ENCODE results near the gene DUOXA1. TPM values are rescaled to one million over a fixed set of nuclear protein-coding genes. Genes with fewer than 3 reads are reported as not detected.

DUOXA1 gene
- total RNA-seq, 1 experiment from 2014 or later, result 0.09 TPM

DNA sequence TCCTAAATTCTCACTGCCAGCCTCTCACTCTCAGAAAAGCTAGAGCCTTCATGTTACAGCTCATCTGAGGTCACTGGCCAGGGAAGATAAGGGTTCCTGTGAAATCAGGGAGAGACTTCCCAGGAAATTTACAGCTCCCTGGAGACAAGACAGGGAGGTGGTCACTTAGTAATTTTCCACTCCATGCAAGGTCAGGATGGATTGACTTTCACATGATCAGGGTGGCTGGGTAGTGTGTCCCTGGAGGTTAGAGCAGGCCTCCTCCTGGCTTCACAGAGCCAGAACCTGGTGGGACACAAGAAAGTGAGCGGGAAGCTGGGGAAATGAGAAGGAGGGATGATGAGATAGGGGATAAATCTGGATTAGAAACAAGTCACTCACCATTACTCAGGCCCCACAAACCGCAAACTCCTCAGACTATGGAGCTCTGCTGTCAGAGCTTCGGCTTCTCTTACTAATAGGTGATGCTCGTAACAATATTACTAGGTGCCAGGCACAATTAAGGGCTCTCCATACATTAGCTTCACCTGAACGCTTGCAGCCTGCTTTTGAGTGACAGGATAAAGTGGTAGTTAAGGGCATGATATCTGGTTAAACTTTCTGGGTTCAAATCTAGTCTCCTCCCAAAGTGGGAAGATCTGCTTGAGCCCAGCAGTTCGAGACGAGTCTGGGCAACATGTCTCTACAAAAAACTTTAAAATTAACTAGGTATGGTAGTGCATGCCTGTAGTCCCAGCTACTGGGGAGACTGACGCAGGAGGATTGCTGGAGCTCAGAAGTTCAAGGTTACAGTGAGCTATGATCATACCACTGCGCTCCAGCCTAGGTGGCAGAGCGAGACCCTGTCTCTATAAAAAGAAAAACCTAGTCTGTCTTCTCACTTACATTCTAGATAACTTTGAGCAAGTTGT lies 40.6 kb downstream of the DUOXA1 start (continued):
- TF ChIP-seq, protein P1, sequence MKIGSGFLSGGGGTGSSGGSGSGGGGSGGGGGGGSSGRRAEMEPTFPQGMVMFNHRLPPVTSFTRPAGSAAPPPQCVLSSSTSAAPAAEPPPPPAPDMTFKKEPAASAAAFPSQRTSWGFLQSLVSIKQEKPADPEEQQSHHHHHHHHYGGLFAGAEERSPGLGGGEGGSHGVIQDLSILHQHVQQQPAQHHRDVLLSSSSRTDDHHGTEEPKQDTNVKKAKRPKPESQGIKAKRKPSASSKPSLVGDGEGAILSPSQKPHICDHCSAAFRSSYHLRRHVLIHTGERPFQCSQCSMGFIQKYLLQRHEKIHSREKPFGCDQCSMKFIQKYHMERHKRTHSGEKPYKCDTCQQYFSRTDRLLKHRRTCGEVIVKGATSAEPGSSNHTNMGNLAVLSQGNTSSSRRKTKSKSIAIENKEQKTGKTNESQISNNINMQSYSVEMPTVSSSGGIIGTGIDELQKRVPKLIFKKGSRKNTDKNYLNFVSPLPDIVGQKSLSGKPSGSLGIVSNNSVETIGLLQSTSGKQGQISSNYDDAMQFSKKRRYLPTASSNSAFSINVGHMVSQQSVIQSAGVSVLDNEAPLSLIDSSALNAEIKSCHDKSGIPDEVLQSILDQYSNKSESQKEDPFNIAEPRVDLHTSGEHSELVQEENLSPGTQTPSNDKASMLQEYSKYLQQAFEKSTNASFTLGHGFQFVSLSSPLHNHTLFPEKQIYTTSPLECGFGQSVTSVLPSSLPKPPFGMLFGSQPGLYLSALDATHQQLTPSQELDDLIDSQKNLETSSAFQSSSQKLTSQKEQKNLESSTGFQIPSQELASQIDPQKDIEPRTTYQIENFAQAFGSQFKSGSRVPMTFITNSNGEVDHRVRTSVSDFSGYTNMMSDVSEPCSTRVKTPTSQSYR (CRISPR knock-in tag; IDR thresholded peaks at IDR 0.05), result no peak
- TF ChIP-seq SOX15 (CRISPR knock-in tag; IDR thresholded peaks at IDR 0.05) (no peak), ZNF416 (CRISPR knock-in tag; IDR thresholded peaks at IDR 0.05) (no peak)
- TF ChIP-seq, protein P2, sequence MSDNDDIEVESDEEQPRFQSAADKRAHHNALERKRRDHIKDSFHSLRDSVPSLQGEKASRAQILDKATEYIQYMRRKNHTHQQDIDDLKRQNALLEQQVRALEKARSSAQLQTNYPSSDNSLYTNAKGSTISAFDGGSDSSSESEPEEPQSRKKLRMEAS (CRISPR knock-in tag; IDR thresholded peaks at IDR 0.05), result no peak
- TF ChIP-seq, protein P3, sequence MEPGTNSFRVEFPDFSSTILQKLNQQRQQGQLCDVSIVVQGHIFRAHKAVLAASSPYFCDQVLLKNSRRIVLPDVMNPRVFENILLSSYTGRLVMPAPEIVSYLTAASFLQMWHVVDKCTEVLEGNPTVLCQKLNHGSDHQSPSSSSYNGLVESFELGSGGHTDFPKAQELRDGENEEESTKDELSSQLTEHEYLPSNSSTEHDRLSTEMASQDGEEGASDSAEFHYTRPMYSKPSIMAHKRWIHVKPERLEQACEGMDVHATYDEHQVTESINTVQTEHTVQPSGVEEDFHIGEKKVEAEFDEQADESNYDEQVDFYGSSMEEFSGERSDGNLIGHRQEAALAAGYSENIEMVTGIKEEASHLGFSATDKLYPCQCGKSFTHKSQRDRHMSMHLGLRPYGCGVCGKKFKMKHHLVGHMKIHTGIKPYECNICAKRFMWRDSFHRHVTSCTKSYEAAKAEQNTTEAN (CRISPR knock-in tag; IDR thresholded peaks at IDR 0.05), result no peak
- TF ChIP-seq, protein P4, sequence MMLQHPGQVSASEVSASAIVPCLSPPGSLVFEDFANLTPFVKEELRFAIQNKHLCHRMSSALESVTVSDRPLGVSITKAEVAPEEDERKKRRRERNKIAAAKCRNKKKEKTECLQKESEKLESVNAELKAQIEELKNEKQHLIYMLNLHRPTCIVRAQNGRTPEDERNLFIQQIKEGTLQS (CRISPR knock-in tag; conservative IDR thresholded peaks at IDR 0.05), result no peak
- TF ChIP-seq, protein P5, sequence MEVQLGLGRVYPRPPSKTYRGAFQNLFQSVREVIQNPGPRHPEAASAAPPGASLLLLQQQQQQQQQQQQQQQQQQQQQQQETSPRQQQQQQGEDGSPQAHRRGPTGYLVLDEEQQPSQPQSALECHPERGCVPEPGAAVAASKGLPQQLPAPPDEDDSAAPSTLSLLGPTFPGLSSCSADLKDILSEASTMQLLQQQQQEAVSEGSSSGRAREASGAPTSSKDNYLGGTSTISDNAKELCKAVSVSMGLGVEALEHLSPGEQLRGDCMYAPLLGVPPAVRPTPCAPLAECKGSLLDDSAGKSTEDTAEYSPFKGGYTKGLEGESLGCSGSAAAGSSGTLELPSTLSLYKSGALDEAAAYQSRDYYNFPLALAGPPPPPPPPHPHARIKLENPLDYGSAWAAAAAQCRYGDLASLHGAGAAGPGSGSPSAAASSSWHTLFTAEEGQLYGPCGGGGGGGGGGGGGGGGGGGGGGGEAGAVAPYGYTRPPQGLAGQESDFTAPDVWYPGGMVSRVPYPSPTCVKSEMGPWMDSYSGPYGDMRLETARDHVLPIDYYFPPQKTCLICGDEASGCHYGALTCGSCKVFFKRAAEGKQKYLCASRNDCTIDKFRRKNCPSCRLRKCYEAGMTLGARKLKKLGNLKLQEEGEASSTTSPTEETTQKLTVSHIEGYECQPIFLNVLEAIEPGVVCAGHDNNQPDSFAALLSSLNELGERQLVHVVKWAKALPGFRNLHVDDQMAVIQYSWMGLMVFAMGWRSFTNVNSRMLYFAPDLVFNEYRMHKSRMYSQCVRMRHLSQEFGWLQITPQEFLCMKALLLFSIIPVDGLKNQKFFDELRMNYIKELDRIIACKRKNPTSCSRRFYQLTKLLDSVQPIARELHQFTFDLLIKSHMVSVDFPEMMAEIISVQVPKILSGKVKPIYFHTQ (CRISPR knock-in tag; IDR thresholded peaks at IDR 0.05), result no peak

DNA sequence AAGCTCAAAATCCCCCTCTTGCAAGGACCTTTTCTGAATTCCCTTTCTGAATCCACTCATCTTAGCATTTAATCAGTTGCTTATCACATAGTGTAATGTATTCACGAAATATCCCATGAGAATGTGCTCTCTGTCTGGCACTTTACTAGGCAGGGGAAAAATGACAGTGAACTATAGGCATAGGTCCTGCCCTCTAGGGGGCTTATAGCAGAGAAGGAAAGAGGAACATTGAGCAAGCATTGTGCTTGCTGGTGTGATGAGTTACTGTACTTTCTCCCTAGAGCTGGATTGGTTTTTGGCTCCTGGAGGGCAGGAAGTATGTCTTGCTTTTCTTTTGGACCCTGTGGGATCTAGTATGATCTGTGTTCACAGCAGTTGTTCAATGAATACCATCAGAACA lies 42.2 kb downstream of the DUOXA1 start:
- DNase-seq (ENCODE audit: low spot score), result no peak
- CTCF ChIA-PET, result interaction anchor here (0.6 to 2.0 kb wide), 2 partner anchors 31 to 39 kb away, joined by 4 to 13 read pairs; no protein-coding TSS in a partner anchor
- no peaks in the 10 kb centered on the region for H3K36me3 Mint-ChIP-seq
- POLR2A ChIA-PET, result interaction anchor here (0.5 kb wide), 1 partner anchor 418 kb away, joined by 3 read pairs; no protein-coding TSS in a partner anchor
- no peak overlapping the region for H3K4me3 Mint-ChIP-seq
- ATAC-seq, result peak; percentile 60
- TF ChIP-seq, protein P6, sequence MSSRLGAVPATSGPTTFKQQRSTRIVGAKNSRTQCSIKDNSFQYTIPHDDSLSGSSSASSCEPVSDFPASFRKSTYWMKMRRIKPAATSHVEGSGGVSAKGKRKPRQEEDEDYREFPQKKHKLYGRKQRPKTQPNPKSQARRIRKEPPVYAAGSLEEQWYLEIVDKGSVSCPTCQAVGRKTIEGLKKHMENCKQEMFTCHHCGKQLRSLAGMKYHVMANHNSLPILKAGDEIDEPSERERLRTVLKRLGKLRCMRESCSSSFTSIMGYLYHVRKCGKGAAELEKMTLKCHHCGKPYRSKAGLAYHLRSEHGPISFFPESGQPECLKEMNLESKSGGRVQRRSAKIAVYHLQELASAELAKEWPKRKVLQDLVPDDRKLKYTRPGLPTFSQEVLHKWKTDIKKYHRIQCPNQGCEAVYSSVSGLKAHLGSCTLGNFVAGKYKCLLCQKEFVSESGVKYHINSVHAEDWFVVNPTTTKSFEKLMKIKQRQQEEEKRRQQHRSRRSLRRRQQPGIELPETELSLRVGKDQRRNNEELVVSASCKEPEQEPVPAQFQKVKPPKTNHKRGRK (CRISPR knock-in tag; IDR thresholded peaks at IDR 0.05; ENCODE audit: borderline replicate concordance), result no peak
- H3K27me3 Mint-ChIP-seq (ENCODE audit: low read depth), result peaks cover 8% of the 10 kb centered on the region
- H3K4me1 Mint-ChIP-seq, result no peaks in the 10 kb centered on the region
- no peak overlapping the region for H3K27ac Mint-ChIP-seq
- no peaks in the 10 kb centered on the region for H3K9me3 Mint-ChIP-seq

DNA sequence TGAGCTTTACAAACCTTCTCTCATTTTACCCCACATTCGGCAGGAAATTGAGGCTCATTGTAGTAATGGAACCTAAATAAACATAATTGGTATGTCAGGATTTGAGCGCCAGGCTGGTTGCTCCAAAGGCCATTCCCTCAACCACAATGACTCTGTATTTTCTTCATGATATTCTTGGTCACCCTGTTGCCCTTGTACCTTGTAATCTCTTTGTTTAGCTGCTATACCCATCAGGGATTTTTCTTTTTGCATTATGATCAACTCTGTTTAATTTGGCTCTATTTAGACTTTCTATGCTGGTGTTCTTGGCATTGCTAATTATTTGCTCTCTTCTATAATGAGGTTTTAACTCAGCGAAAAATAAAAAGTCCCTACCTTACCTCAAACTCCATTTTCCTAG lies 45.5 kb downstream of the DUOXA1 start:
- Mint-ChIP-seq H3K27ac (no peak overlapping the region), H3K36me3 (no peaks in the 10 kb centered on the region), H3K4me3 (no peak overlapping the region), H3K4me1 (peaks cover 5% of the 10 kb centered on the region), H3K27me3 (ENCODE audit: low read depth) (no peaks in the 10 kb centered on the region; the same call in 1 of the 2 replicates), H3K9me3 (no peaks in the 10 kb centered on the region)
- DNase-seq (ENCODE audit: low spot score) (no peak), ATAC-seq (no peak)
- ChIA-PET CTCF (interaction anchor here (1.8 kb wide), 1 partner anchor 34 kb away, joined by 8 read pairs; no protein-coding TSS in a partner anchor), POLR2A (no interaction called here)
- TF ChIP-seq, protein P7, sequence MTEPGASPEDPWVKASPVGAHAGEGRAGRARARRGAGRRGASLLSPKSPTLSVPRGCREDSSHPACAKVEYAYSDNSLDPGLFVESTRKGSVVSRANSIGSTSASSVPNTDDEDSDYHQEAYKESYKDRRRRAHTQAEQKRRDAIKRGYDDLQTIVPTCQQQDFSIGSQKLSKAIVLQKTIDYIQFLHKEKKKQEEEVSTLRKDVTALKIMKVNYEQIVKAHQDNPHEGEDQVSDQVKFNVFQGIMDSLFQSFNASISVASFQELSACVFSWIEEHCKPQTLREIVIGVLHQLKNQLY (CRISPR knock-in tag; IDR thresholded peaks at IDR 0.05), result no peak
- TF ChIP-seq GTF2I (CRISPR knock-in tag; conservative IDR thresholded peaks at IDR 0.05) (no peak), RELA (CRISPR knock-in tag; IDR thresholded peaks at IDR 0.05; ENCODE audit: borderline replicate concordance) (no peak), JUN (CRISPR knock-in tag; IDR thresholded peaks at IDR 0.05) (no peak), CBFB (CRISPR knock-in tag; IDR thresholded peaks at IDR 0.05; ENCODE audit: low read depth) (no peak), SMAD3 (CRISPR knock-in tag; IDR thresholded peaks at IDR 0.05; ENCODE audit: borderline replicate concordance) (no peak)
- TF ChIP-seq, protein P8, sequence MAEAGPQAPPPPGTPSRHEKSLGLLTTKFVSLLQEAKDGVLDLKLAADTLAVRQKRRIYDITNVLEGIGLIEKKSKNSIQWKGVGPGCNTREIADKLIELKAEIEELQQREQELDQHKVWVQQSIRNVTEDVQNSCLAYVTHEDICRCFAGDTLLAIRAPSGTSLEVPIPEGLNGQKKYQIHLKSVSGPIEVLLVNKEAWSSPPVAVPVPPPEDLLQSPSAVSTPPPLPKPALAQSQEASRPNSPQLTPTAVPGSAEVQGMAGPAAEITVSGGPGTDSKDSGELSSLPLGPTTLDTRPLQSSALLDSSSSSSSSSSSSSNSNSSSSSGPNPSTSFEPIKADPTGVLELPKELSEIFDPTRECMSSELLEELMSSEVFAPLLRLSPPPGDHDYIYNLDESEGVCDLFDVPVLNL (CRISPR knock-in tag; IDR thresholded peaks at IDR 0.05; ENCODE audit: borderline replicate concordance, low read depth), result no peak
- TF ChIP-seq, protein P9, sequence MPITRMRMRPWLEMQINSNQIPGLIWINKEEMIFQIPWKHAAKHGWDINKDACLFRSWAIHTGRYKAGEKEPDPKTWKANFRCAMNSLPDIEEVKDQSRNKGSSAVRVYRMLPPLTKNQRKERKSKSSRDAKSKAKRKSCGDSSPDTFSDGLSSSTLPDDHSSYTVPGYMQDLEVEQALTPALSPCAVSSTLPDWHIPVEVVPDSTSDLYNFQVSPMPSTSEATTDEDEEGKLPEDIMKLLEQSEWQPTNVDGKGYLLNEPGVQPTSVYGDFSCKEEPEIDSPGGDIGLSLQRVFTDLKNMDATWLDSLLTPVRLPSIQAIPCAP (CRISPR knock-in tag; IDR thresholded peaks at IDR 0.05), result no peak
- TF ChIP-seq, protein P10, sequence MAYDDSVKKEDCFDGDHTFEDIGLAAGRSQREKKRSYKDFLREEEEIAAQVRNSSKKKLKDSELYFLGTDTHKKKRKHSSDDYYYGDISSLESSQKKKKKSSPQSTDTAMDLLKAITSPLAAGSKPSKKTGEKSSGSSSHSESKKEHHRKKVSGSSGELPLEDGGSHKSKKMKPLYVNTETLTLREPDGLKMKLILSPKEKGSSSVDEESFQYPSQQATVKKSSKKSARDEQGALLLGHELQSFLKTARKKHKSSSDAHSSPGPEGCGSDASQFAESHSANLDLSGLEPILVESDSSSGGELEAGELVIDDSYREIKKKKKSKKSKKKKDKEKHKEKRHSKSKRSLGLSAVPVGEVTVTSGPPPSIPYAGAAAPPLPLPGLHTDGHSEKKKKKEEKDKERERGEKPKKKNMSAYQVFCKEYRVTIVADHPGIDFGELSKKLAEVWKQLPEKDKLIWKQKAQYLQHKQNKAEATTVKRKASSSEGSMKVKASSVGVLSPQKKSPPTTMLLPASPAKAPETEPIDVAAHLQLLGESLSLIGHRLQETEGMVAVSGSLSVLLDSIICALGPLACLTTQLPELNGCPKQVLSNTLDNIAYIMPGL (CRISPR knock-in tag; IDR thresholded peaks at IDR 0.05), result no peak
